GM21515 (cell line): Measurements from ENCODE around the gene COL20A1.
"Not testable (repeated sequence)": the region's sequence is repeated elsewhere in the genome, so short reads cannot be mapped to it uniquely, and the experiment has no call there.

Experiments
- ATAC-seq: cut with Tn5 transposase; IDR thresholded peaks from one replicate; pipeline ENCODE4 v1.9.1; 2021; ENCODE audit not compliant: unreplicated experiment

Gene COL20A1

GRCh38 chr20:63370618-63371187, 77.7 kb downstream of the COL20A1 start:
- no peak for ATAC-seq

- no peak for ATAC-seq
Measured at GRCh38 chr20:63371291-63371865, 78.4 kb downstream of the COL20A1 start.

- ATAC-seq, result no peak
Measured at GRCh38 chr20:63372971-63373885, 80.2 kb downstream of the COL20A1 start.

GRCh38 chr20:63373996-63374395, 81.0 kb downstream of the COL20A1 start:
- no peak for ATAC-seq

- ATAC-seq, result no peak
Measured at GRCh38 chr20:63374504-63374903, 81.5 kb downstream of the COL20A1 start.

- no peak for ATAC-seq
Measured at GRCh38 chr20:63375438-63375837, 82.5 kb downstream of the COL20A1 start.

GRCh38 chr20:63376283-63377250, 83.6 kb downstream of the COL20A1 start:
- no peak for ATAC-seq

- no peak for ATAC-seq
Measured at GRCh38 chr20:63377256-63377941, 84.4 kb downstream of the COL20A1 start.

- no peak for ATAC-seq
Measured at GRCh38 chr20:63377951-63378381, 85.0 kb downstream of the COL20A1 start.

- ATAC-seq, result no peak
Measured at GRCh38 chr20:63378626-63379025, 85.6 kb downstream of the COL20A1 start.

- ATAC-seq, result no peak
Measured at GRCh38 chr20:63379296-63379695, 86.3 kb downstream of the COL20A1 start.

- not testable (repeated sequence) for ATAC-seq
Measured at GRCh38 chr20:63379872-63380271, 86.9 kb downstream of the COL20A1 start.

- no peak for ATAC-seq
Measured at GRCh38 chr20:63380346-63380870, 87.4 kb downstream of the COL20A1 start.

- no peak for ATAC-seq
Measured at GRCh38 chr20:63381781-63382431, 88.9 kb downstream of the COL20A1 start.

GRCh38 chr20:63382551-63383300, 89.7 kb downstream of the COL20A1 start:
- ATAC-seq, result no peak

- no peak for ATAC-seq
Measured at GRCh38 chr20:63383556-63383955, 90.6 kb downstream of the COL20A1 start.

- no peak for ATAC-seq
Measured at GRCh38 chr20:63384336-63384735, 91.3 kb downstream of the COL20A1 start.
